Endodermal cell (in vitro differentiated cells): ENCODE measurements around the gene GPR3. TPM values are rescaled to one million over a fixed set of nuclear protein-coding genes. Genes with fewer than 3 reads are reported as not detected.

Experiments
- DNase-seq: peaks from one replicate; pipeline ENCODE4 v3.0.0-alpha.2; 2017
- H3K27ac ChIP-seq: 2 replicates; pipeline ENCODE4 v1.5.1; 2013; ENCODE audit warnings: mild to moderate bottlenecking, low read depth, low read length, moderate library complexity
- H3K27me3 ChIP-seq: 2 replicates; pipeline ENCODE4 v1.6.1; 2013; ENCODE audit warnings: mild to moderate bottlenecking, low read length, moderate library complexity; ENCODE audit not compliant: insufficient read depth, control insufficient read depth, poor library complexity, severe bottlenecking
- H3K36me3 ChIP-seq: 2 replicates; pipeline ENCODE4 v1.7.0; 2013; ENCODE audit warnings: mild to moderate bottlenecking, low read length, moderate library complexity; ENCODE audit not compliant: control insufficient read depth, insufficient read depth
- H3K4me1 ChIP-seq: one replicate; pipeline ENCODE4 v1.7.0; 2013; ENCODE audit warnings: low read length; ENCODE audit not compliant: control insufficient read depth, insufficient read depth
- H3K4me3 ChIP-seq: 2 replicates; pipeline ENCODE4 v1.5.1; 2013; ENCODE audit warnings: mild to moderate bottlenecking, low read length, moderate library complexity
- H3K9ac ChIP-seq: 2 replicates; pipeline ENCODE4 v1.6.1; 2013; ENCODE audit warnings: mild to moderate bottlenecking, low read length, moderate library complexity; ENCODE audit not compliant: poor library complexity, severe bottlenecking; ENCODE audit errors: extremely low read depth
- H3K9me3 ChIP-seq: 2 replicates; pipeline ENCODE4 v1.6.1; 2013; ENCODE audit warnings: mild to moderate bottlenecking, low read length, moderate library complexity; ENCODE audit not compliant: control insufficient read depth
- H3K27ac Mint-ChIP-seq: 2 replicates; pipeline ENCODE4 v1.8.0; 2020; ENCODE audit warnings: mixed read lengths
- H3K27me3 Mint-ChIP-seq: 2 replicates; pipeline ENCODE4 v1.8.0; 2021; ENCODE audit warnings: mild to moderate bottlenecking, mixed read lengths; ENCODE audit not compliant: insufficient read depth
- H3K36me3 Mint-ChIP-seq: 2 replicates; pipeline ENCODE4 v1.8.0; 2020; ENCODE audit warnings: low read depth, mixed read lengths
- H3K4me1 Mint-ChIP-seq: 2 replicates; pipeline ENCODE4 v1.8.0; 2020; ENCODE audit warnings: mixed read lengths
- H3K4me3 Mint-ChIP-seq: 2 replicates; pipeline ENCODE4 v1.8.0; 2020; ENCODE audit warnings: mild to moderate bottlenecking, moderate library complexity, mixed read lengths
- H3K9me3 Mint-ChIP-seq: 2 replicates; pipeline ENCODE4 v1.8.0; 2020; ENCODE audit warnings: mild to moderate bottlenecking, mixed read lengths
- WGBS, 2 experiments: methylation state at CpG; one replicate each; pipeline versions ENCODE4 v1.1.5 to v1.1.7; 2013; ENCODE audit warnings: missing lambda C conversion rate in 2 of 2, mixed read lengths in 1 of 2; ENCODE audit not compliant: insufficient coverage in 1 of 2, insufficient read length in 1 of 2; 5-methylcytosine and 5-hydroxymethylcytosine counted together
- total RNA-seq, 2 donors: library from RNA; stranded (reverse); fragmentation: NEBNext Ultra II Directional in 1 of 2; extraction: Animal tissue kit (Norgen Biotek cat#: 25700) in 1 of 2; gene quantifications; 2 replicates in 1 of 2; 3 replicates in 1 of 2; pipeline ENCODE4 v1.2.1, GENCODE V29; 2021
- TF ChIP-seq, protein P1 (sequence below): fragments of 200-600 bp; sonication (generic); conservative IDR thresholded peaks from 2 replicates; pipeline ENCODE4 v1.5.0; 2021; ENCODE audit warnings: antibody characterized with exemption, mild to moderate bottlenecking

GPR3 gene
- total RNA-seq, 2 donors from 2014 or later: 3.5 to 4.1 TPM

DNA sequence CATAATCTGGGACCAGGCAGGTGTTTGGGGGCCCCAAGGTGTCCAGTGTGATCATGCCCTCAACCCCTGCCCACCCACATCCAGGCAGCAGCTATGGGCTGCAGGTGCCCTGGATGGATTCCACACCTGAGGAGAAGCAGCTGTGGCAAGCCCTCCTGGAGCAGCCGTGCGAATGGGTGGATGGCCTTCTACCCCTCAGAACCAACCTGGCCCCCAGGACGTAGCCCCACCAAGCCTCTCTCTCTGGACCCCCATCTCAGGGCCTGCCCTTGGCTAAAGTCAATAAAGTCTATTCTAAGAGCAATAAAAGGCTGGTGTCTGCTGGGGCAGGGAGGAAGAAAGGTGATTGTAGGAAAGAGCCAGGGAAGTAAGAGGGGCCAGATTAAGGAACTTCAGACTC lies 38.8 kb upstream of the GPR3 start:
- peaks cover 3% of the 10 kb centered on the region for H3K36me3 Mint-ChIP-seq
- WGBS, 2 experiments: 94% methylated on average over 3 of the region's 3 CpGs; no CpG with 5 or more reads in 1 of the 2 experiments
- no peak overlapping the region for H3K9ac ChIP-seq
- H3K36me3 ChIP-seq: no peaks in the 10 kb centered on the region
- TF ChIP-seq, protein P1, sequence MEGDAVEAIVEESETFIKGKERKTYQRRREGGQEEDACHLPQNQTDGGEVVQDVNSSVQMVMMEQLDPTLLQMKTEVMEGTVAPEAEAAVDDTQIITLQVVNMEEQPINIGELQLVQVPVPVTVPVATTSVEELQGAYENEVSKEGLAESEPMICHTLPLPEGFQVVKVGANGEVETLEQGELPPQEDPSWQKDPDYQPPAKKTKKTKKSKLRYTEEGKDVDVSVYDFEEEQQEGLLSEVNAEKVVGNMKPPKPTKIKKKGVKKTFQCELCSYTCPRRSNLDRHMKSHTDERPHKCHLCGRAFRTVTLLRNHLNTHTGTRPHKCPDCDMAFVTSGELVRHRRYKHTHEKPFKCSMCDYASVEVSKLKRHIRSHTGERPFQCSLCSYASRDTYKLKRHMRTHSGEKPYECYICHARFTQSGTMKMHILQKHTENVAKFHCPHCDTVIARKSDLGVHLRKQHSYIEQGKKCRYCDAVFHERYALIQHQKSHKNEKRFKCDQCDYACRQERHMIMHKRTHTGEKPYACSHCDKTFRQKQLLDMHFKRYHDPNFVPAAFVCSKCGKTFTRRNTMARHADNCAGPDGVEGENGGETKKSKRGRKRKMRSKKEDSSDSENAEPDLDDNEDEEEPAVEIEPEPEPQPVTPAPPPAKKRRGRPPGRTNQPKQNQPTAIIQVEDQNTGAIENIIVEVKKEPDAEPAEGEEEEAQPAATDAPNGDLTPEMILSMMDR: no peak
- H3K27me3 ChIP-seq: peaks cover 27% of the 10 kb centered on the region
- DNase-seq: no peak
- H3K4me1 ChIP-seq: no peaks in the 10 kb centered on the region
- H3K27me3 Mint-ChIP-seq: peaks cover 23% of the 10 kb centered on the region
- no peaks in the 10 kb centered on the region for H3K4me1 Mint-ChIP-seq
- H3K4me3 ChIP-seq: no peak overlapping the region
- H3K27ac Mint-ChIP-seq: no peak overlapping the region
- no peak overlapping the region for H3K4me3 Mint-ChIP-seq
- peaks cover 5% of the 10 kb centered on the region for H3K9me3 Mint-ChIP-seq
- H3K9me3 ChIP-seq: no peaks in the 10 kb centered on the region
- no peak overlapping the region for H3K27ac ChIP-seq

DNA sequence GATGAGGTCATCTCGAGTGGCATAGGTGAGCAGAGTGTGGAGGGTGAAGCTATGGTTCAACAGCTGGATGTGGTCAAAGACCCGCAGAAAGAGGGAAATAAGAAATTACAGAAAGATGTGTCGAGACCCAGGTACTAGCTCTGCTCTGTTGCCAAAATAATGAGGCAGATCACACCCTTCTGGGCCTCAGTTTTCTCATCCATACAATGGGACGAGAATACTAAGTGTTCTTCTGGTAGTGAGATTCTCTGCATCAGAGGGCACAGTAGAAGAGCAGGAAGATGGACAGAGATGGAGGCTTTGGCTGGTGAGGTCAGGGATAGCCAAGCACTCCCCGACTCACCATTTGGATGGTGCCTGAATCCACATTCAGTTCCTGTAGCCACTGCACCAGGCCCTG lies 36.7 kb upstream of the GPR3 start:
- Histone ChIP-seq H3K4me1 (no peaks in the 10 kb centered on the region), H3K9me3 (no peaks in the 10 kb centered on the region), H3K27ac (no peak overlapping the region), H3K36me3 (no peaks in the 10 kb centered on the region), H3K9ac (no peak overlapping the region), H3K27me3 (peaks cover 35% of the 10 kb centered on the region), H3K4me3 (no peak overlapping the region)
- TF ChIP-seq, protein P1: no peak
- Mint-ChIP-seq H3K4me1 (peaks cover 4% of the 10 kb centered on the region), H3K9me3 (no peaks in the 10 kb centered on the region), H3K27me3 (peaks cover 37% of the 10 kb centered on the region), H3K27ac (no peak overlapping the region), H3K36me3 (peaks cover 5% of the 10 kb centered on the region), H3K4me3 (no peak overlapping the region)
- WGBS, 2 experiments: 93 to 98% methylated on average over 4 to 5 of the region's 5 CpGs
- no peak for DNase-seq

DNA sequence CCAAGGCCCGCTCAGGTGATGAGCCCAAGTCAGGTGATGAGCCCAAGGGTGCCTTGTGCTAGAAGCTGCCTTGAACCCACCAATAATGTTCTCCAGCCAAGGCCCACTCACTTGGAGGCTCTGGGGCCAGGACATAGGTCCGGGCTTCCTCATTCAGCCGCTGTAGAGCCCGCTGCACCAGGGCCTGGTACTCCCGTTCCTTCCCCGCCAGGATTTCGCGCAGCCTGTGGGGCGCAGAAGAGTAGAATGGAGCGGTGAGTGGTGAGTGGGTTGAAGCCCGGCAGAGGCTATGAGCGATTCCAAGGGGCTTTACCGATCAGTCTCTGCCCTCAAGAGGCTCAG lies 36.2 kb upstream of the GPR3 start:
- TF ChIP-seq, protein P1: no peak
- Histone ChIP-seq H3K9me3 (no peaks in the 10 kb centered on the region), H3K4me1 (no peaks in the 10 kb centered on the region), H3K36me3 (no peaks in the 10 kb centered on the region), H3K27me3 (peaks cover 37% of the 10 kb centered on the region), H3K27ac (no peak overlapping the region), H3K4me3 (no peak overlapping the region), H3K9ac (no peak overlapping the region)
- Mint-ChIP-seq H3K27me3 (peaks cover 38% of the 10 kb centered on the region), H3K4me1 (peaks cover 4% of the 10 kb centered on the region), H3K36me3 (peaks cover 5% of the 10 kb centered on the region), H3K9me3 (no peaks in the 10 kb centered on the region), H3K4me3 (no peak overlapping the region), H3K27ac (no peak overlapping the region)
- DNase-seq: no peak
- 94 to 97% methylated on average over 13 of the region's 13 CpGs for WGBS, 2 experiments
